Coronary artery (tissue), 2 donors: ENCODE results near the gene HDAC7.

Experiments
- DNase-seq: peaks from one replicate; pipeline ENCODE4 v3.0.0-alpha.2; 2017; ENCODE audit warnings: low spot score
- H3K27ac ChIP-seq, 2 donors: fragments of 200-600 bp; sonication (generic); one replicate each; pipeline ENCODE4 v1.5.1; 2016 to 2019
- H3K4me3 ChIP-seq: fragments of 200-600 bp; sonication (generic); 2 replicates; pipeline ENCODE4 v1.5.1; 2016; ENCODE audit warnings: mild to moderate bottlenecking, moderate library complexity
- CTCF ChIP-seq: fragments of 200-600 bp; sonication (generic); IDR thresholded peaks from one replicate; pipeline ENCODE4 v1.5.1; 2019; ENCODE audit warnings: antibody characterized with exemption

HDAC7 gene

GRCh38 chr12:47783821-47784819 lies 35.6 kb downstream of the HDAC7 start:
- no peak for TF ChIP-seq CTCF
- peak overlapping the region in 1 of 2 donors; percentile 45 for H3K27ac ChIP-seq
- no peak overlapping the region for H3K4me3 ChIP-seq
- no peak for DNase-seq

GRCh38 chr12:47783024-47783755 lies 36.5 kb downstream of the HDAC7 start:
- no peak for DNase-seq
- TF ChIP-seq CTCF = no peak
- no peak overlapping the region for H3K4me3 ChIP-seq
- peak overlapping the region in 1 of 2 donors; percentile 45 for H3K27ac ChIP-seq

GRCh38 chr12:47782372-47782770 lies 37.3 kb downstream of the HDAC7 start:
- TF ChIP-seq CTCF = no peak
- H3K4me3 ChIP-seq = no peak overlapping the region
- H3K27ac ChIP-seq = peak overlapping the region in 1 of 2 donors; percentile 31
- DNase-seq = no peak

GRCh38 chr12:47781479-47782371 lies 38.0 kb downstream of the HDAC7 start:
- H3K4me3 ChIP-seq = no peak overlapping the region
- peak overlapping the region in 1 of 2 donors; percentile 31 for H3K27ac ChIP-seq
- DNase-seq = no peak
- no peak for TF ChIP-seq CTCF

- no peak for TF ChIP-seq CTCF
Measured at GRCh38 chr12:47779943-47780504, 39.7 kb downstream of the HDAC7 start.

GRCh38 chr12:47779301-47779942 lies 40.3 kb downstream of the HDAC7 start:
- TF ChIP-seq CTCF = peak; percentile 84
- peak; percentile 93 for DNase-seq
- Histone ChIP-seq H3K4me3 (peak overlapping the region; percentile 0), H3K27ac (peak overlapping the region in 1 of 2 donors; percentile 22)

More at GRCh38 chr12:47779943-47780504, 39.7 kb downstream of the HDAC7 start:
- Histone ChIP-seq H3K27ac (peak overlapping the region in 1 of 2 donors; percentile 22), H3K4me3 (no peak overlapping the region)
- no peak for DNase-seq
